HTERT RPE-1 (cell line): Measurements from ENCODE around the gene TBC1D25.

ENCODE experiments used
- in situ Hi-C: fragments of 300-500 bp; cut with MboI; formaldehyde crosslinking; loops from 4 replicates; pipeline ENCODE4 v1.14.3; 2020; ENCODE audit warnings: low sequenced_read_pairs

Gene TBC1D25

GRCh38 chrX:48559636-48560035 lies 20.1 kb downstream of the TBC1D25 start:
- in situ Hi-C loops: no loop called here

GRCh38 chrX:48560056-48560455 lies 20.5 kb downstream of the TBC1D25 start:
- in situ Hi-C loops: no loop called here

GRCh38 chrX:48560681-48561080 lies 21.2 kb downstream of the TBC1D25 start:
- in situ Hi-C loops: no loop called here

GRCh38 chrX:48569958-48570357 lies 30.4 kb downstream of the TBC1D25 start:
- in situ Hi-C loops: no loop called here

GRCh38 chrX:48573690-48574269 lies 34.3 kb downstream of the TBC1D25 start:
- in situ Hi-C loops: no loop called here

- in situ Hi-C loops: no loop called here
Measured at GRCh38 chrX:48574270-48575266, 35.1 kb downstream of the TBC1D25 start, which contains the start of gene RBM3. TSS of gene RBM3 (plus strand) at chrX:48574484. CDS start at chrX:48575181, 697 bp downstream.

DNA sequence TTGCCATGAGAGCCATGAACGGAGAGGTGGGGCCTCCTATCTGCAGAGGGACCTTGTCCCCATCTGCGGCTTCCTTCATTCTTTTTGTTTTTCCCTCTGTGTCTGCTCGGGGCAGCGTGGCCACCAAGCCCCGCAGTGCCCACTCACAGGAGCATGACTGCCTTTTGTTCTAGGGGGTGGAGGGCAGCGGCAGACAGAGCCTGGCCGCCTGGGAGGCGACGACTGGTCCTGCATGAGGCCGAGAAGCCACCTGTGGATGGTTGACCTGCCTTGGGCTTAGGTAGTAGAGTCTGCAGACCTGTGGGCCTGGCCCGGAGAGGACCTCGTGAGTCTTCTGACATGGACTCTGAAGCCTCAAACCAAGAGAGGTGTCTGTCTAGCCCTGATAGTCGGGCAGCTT lies 36.1 kb downstream of the TBC1D25 start:
- in situ Hi-C loops: no loop called here

DNA sequence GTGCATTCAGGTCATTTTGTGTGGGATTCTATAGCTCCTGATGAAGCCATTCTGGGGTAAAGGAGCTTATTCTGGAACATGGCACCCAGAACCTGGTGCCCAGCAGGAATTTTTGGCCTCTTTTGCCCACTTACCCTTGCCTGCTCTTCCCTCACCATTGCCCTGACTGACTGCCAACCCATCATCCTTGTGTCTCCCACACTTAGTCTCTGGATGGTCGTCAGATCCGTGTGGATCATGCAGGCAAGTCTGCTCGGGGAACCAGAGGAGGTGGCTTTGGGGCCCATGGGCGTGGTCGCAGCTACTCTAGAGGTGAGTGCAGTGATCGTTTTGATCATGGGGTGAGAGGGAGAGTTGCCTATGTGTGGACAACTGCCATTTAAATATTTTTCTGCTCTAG lies 36.6 kb downstream of the TBC1D25 start:
- in situ Hi-C loops: no loop called here

DNA sequence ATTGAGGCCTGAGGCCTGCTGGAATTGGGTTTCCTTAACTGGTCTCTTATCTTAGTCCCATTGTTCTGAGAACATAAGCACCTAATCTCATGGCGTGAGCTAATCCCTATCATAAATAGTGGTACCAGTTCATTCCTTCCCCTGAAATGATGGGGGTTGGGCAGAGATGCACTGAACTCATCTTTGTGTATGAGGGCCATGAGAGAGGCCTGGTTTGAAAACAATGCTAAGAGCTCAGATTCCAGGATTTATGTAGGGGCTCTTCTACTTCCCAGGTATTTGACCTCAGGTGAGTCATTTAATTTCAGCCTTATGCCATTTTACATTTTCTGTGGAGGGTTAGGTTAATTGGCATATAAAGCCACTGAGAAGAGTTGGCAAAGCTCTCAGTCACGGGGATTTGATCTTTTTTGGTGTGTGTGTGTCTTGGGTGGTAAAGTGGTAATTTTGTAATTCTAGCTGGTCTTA lies 39.2 kb downstream of the TBC1D25 start:
- in situ Hi-C loops: no loop called here

GRCh38 chrX:48579259-48579658 lies 39.7 kb downstream of the TBC1D25 start:
- in situ Hi-C loops: no loop called here

DNA sequence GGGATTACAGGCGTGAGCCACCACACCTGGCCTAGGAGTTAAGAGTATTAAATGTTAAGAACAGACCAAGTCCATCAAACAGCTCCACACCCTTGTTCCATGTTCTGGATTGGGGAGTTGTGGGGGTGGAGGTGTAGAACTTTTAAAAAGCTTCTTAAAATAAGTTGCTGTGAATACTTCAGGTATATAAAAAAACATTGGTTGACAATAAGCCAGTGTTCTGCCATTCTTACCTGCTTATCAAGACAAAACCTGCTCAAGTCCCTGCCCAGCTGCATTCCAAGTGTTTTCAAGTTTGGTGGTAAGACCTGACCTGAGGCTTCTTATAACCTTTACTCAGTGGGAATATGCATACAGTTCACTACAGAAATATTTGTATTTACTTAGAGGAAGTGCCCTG lies 41.1 kb downstream of the TBC1D25 start:
- in situ Hi-C loops: no loop called here

DNA sequence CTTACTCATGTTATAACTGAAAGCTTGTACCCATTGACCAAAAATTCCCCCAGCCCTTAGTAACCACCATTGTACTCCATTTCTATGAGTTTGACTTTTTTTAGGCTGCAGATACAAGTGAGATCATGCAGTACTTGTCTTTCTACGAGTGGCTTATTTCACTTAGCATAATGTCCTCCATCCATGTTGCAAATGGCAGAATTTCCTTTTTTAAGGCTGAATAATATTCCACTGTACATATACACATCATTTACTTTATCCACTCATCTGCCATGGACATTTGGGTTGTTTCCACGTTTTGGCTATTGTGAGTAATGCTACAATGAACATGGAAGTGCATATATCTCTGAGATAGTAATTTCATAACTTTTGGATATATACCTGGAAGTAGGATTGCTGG lies 45.2 kb downstream of the TBC1D25 start:
- in situ Hi-C loops: no loop called here

- in situ Hi-C loops: no loop called here
Measured at GRCh38 chrX:48589482-48590162, 50.1 kb downstream of the TBC1D25 start.

- in situ Hi-C loops: no loop called here
Measured at GRCh38 chrX:48590203-48591103, 50.9 kb downstream of the TBC1D25 start.

DNA sequence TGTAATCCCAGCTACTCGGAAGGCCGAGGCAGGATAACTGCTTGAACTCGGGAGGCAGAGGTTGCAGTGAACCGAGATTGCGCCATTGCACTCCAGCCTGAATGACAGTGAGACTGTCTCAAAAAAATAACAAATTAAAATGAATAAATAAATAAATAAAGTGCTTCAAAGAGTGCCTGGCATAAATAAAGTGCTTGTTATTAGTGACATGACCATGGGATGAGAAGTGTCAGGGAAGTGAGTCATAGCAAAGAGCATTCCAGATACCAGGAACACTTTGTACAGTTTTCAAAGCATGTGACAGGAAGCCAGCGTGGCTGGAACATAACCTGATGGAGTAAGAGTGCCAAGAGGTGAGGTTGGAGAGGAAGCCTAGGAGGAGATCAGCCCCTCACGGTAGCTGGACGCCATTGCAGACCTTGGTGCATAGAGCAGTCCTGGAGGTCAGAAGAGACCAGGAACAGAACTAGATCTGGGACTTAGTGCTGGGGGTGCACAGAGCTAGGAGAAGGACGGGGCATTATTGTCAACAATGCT lies 51.8 kb downstream of the TBC1D25 start:
- in situ Hi-C loops: no loop called here

DNA sequence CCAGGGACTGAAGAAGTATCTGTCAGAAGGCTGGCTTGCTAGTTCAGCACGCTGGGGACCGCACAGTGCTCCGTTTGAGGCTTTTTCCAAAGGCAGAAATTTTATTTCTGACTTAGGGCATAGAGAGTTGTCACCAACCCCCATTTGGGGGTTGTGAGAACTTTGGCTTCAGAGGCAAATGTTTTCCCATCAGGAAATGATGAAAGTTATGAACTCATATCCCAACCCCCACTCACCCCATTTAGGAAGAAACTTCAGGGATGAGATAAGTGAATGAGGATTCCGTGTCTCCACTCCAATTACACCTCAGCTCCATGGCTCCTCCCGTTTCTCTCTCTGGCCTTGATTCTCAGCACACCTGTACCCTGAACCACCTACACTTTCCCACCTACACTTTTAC lies 53.5 kb downstream of the TBC1D25 start:
- in situ Hi-C loops: no loop called here

- in situ Hi-C loops: no loop called here
Measured at GRCh38 chrX:48595929-48596328, 56.4 kb downstream of the TBC1D25 start.

- in situ Hi-C loops: no loop called here
Measured at GRCh38 chrX:48597353-48598264, 58.1 kb downstream of the TBC1D25 start, which contains the start of gene WDR13. TSS of gene WDR13 (plus strand) at chrX:48597492. CDS start at chrX:48597997, 505 bp downstream.

GRCh38 chrX:48598614-48599013 lies 59.1 kb downstream of the TBC1D25 start:
- in situ Hi-C loops: no loop called here
